Brain microvascular endothelial cell (primary cell): ENCODE results near the gene SLC38A10.
A peak's percentile ranks its signal among the peaks of the same experiment; 100 is the strongest.

Source experiments
- DNase-seq: peaks from one replicate; pipeline ENCODE4 v3.0.0-alpha.2; 2020
- H3K27ac ChIP-seq: fragments of 250-450 bp; sonication (Bioruptor Pico); 2 replicates; pipeline ENCODE4 v1.5.1; 2020; ENCODE audit warnings: mild to moderate bottlenecking, moderate library complexity
- H3K27me3 ChIP-seq: fragments of 250-450 bp; sonication (Bioruptor Pico); replicated peaks from 2 replicates; pipeline ENCODE4 v1.5.1; 2020; ENCODE audit warnings: mild to moderate bottlenecking
- H3K36me3 ChIP-seq: fragments of 250-450 bp; sonication (Bioruptor Pico); replicated peaks from 2 replicates; pipeline ENCODE4 v1.5.1; 2020; ENCODE audit warnings: mild to moderate bottlenecking
- H3K4me3 ChIP-seq: 2 replicates; pipeline ENCODE4 v1.5.1; 2011; ENCODE audit warnings: low read depth, mild to moderate bottlenecking, control low read depth, low read length, moderate library complexity
- in situ Hi-C: cut with HindIII; loops from 2 replicates; pipeline ENCODE4 v1.10.0; 2017; ENCODE audit warnings: low sequenced_read_pairs, low pct_ligation_motif_present
- TF ChIP-seq, protein P1 (sequence below): IDR thresholded peaks from 2 replicates; pipeline ENCODE4 v1.5.1; 2011; ENCODE audit warnings: low read depth, mild to moderate bottlenecking, moderate library complexity, low read length, control low read depth, inconsistent platforms; ENCODE audit errors: missing control alignments

Gene SLC38A10

DNA sequence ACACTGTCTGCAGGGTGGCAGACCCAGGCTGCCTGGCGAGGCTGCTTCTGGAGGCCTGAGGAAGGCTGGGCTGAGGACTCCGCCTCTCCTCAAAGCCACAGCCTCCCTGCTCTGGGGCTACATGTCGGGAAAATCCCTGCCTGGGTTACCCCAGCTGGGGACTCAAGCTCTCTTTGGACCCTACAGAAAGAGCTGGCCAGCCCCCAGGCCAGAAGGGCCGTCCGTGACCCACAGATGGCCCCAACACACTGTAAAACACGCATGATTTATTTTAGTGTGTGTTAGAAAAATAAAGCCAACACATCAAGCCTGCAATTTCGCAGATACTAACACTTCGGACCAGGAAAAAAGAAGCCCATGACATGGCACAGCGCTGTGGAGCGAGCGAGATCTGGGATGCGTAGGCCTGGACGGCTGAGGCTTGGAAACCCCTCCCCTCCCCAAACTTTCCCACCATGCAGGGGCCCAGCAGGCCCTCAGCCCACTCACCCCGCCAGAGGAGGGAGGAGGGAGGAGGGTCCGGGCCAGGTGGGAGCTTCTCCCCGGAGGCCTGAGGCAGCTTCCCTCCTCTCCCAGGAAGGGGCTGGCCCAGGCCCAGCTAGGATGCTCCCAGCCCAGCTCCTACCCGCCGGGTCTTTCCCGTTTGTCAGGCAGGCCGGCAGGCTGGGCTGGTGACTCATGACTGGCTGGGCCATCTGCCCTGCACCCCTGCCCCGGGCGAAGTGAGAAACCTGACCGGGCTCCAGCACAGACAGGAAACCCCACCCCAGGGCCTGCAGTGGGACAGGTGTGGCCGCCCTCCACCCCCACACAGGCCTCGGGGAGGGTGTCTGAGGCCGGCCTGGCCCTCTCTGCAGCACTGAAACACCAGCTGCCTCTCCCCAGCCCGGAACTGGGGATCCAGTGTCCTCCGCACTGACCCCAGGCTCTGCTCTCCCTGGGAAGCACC lies 34.1 kb upstream of the SLC38A10 start:
- Histone ChIP-seq H3K27me3 (peaks cover 8% of the 10 kb centered on the region), H3K4me3 (no peak overlapping the region), H3K36me3 (no peaks in the 10 kb centered on the region), H3K27ac (no peak overlapping the region)
- TF ChIP-seq, protein P1, sequence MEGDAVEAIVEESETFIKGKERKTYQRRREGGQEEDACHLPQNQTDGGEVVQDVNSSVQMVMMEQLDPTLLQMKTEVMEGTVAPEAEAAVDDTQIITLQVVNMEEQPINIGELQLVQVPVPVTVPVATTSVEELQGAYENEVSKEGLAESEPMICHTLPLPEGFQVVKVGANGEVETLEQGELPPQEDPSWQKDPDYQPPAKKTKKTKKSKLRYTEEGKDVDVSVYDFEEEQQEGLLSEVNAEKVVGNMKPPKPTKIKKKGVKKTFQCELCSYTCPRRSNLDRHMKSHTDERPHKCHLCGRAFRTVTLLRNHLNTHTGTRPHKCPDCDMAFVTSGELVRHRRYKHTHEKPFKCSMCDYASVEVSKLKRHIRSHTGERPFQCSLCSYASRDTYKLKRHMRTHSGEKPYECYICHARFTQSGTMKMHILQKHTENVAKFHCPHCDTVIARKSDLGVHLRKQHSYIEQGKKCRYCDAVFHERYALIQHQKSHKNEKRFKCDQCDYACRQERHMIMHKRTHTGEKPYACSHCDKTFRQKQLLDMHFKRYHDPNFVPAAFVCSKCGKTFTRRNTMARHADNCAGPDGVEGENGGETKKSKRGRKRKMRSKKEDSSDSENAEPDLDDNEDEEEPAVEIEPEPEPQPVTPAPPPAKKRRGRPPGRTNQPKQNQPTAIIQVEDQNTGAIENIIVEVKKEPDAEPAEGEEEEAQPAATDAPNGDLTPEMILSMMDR: no peak
- in situ Hi-C loops: no loop called here
- DNase-seq: peak; percentile 76

DNA sequence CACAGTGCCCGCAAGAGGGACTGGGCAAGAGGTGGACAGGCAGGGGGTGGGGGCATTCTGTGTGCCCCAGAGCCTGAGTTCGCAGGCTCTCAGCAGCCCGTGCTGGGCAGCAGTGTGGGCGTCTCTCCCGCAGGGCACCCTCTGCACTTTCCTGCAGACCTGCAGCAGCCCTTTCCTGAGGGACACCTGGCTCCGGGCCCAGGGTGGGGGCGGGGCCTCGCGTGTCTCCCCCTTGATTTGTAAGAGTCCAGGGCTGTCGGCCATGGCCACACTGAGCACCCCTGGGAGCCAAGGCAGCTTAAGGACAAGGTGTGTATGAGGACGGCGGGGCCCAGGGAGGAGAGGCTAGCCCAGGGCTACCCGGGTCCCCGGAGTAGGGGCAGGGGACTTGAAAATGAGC lies 33.4 kb upstream of the SLC38A10 start:
- TF ChIP-seq, protein P1: no peak
- Histone ChIP-seq H3K27me3 (peaks cover 8% of the 10 kb centered on the region), H3K27ac (no peak overlapping the region), H3K36me3 (no peaks in the 10 kb centered on the region), H3K4me3 (no peak overlapping the region)
- in situ Hi-C loops: no loop called here
- DNase-seq: no peak

DNA sequence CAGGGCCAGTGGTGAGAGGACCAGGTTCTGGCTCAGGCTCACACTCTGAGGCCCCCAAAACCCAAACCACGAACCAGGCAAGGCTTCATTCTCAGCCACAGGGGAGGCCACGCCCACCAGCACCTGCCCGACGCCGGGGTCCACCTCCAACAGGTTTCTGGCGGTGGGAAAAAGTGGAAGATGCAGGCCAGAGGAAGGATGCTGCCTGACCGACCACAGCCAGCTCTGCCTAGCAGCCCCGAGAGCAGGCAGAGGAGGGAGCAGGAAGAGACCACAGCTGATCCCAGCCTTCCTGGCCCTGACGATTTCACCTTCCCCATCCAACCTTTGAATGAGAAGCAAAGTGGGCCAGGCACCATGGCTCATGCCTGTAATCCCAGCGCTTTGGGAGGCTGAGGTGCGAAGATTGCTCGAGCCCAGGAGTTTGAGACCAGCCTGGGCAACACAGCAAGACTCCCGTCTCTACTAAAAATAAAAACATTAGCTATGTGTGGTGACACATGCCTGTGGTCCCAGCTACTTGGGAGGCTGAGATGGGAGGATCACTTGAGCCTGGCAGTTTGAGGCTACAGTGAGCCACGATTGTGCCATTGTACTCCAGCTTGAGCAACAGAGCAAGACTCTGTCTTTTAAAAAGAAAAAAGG lies 30.7 kb upstream of the SLC38A10 start:
- H3K36me3 ChIP-seq: no peaks in the 10 kb centered on the region
- no peaks in the 10 kb centered on the region for H3K27me3 ChIP-seq
- in situ Hi-C loops: no loop called here
- TF ChIP-seq, protein P1: no peak
- H3K4me3 ChIP-seq: no peak overlapping the region
- no peak for DNase-seq
- H3K27ac ChIP-seq: no peak overlapping the region

DNA sequence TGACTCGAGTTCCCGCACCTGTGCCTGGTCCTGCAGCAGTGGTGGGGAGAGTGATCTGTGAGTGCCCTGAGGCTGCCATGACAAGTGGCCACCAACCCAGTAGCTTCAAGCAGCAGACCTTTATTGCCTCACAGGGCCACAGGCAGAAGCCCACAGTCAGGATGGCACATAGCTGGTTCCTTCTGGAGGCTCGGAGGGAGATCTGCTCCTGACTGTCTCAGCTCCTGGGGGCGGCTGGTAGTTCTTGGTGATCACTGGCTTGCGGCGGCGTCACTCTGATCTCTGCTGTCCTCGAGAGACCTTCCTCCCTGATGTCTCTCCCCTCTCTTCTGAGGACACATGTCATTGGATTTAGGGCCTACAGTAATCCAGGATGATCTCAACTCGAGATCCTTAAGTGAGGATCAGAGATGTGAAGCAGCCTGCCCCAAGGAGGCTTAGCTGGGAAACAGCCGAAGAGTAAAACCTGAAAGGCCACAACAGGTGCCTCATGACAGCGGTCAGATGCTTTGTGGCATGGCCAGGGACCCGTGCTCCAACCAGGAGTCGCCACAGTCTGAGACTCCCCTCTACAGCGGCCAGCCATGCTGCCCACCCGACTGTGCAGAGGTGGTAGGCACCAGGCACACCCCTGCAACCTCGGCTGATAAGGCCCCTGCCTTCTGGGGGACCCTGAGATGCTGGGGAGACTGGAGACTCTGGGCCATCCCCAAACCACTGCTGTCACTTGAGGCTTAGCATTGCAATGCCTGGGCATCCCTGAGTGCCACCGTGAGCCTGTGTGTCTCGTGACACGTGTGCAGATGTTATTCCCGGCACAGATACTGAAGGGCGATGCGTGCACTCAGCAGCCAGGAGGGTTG lies 30.0 kb upstream of the SLC38A10 start:
- no peak for DNase-seq
- in situ Hi-C loops: no loop called here
- no peak overlapping the region for H3K27ac ChIP-seq
- no peaks in the 10 kb centered on the region for H3K27me3 ChIP-seq
- TF ChIP-seq, protein P1: no peak
- no peaks in the 10 kb centered on the region for H3K36me3 ChIP-seq
- no peak overlapping the region for H3K4me3 ChIP-seq

DNA sequence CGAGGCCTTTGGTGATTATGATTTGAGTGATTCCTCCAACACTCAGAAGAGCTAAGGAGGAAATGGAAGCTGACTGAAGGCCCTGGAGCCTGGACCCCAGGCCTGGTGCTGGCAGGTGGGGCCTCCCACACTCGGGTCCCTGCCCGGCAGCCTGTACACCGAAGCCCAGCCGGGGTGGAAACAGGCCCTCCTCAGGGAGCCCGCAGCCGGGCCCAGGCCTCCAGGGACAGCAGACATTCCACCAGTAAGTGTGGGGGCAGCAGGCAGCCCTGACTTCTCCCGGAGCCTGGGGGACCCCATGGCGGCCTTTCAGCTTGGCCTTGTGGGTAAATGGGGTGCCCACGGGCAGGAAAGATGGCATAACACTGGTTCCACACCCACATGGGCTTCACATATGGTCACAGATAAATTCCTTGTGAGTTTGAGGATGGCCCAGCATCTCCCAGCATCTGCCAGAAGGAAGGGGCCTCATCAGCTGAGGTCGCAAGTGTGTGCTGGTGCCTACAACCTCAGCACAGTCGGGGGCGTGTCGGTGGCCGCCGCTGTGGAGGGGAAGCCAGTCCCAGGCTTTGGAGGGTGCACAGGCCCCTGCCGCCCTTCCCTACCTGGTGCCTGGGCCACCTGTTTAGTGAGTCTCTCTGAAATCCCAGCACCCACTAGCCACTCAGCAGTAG lies 29.2 kb upstream of the SLC38A10 start:
- in situ Hi-C loops: no loop called here
- Histone ChIP-seq H3K4me3 (no peak overlapping the region), H3K36me3 (no peaks in the 10 kb centered on the region), H3K27me3 (no peaks in the 10 kb centered on the region), H3K27ac (no peak overlapping the region)
- TF ChIP-seq, protein P1: no peak
- no peak for DNase-seq
